MM.1S (cell line): ENCODE data around the gene PRKCB.

Experiments
- DNase-seq: peaks from one replicate; pipeline ENCODE4 v3.0.0-alpha.2; 2015
- H2AFZ ChIP-seq: fragments of 300-600 bp; sonication (generic); 2 replicates; pipeline ENCODE4 v1.6.0; 2016; ENCODE audit warnings: antibody characterized with exemption, low read length
- H3F3A ChIP-seq: fragments of 300-600 bp; sonication (generic); 2 replicates; pipeline ENCODE4 v1.6.1; 2016; ENCODE audit warnings: mild to moderate bottlenecking, antibody characterized with exemption, low read length, moderate library complexity, mixed read lengths; ENCODE audit not compliant: insufficient read depth
- H3K27ac ChIP-seq: fragments of 300-600 bp; sonication (generic); 2 replicates; pipeline ENCODE4 v1.5.1; 2016; ENCODE audit warnings: mild to moderate bottlenecking, low read length
- H3K27me3 ChIP-seq: fragments of 300-600 bp; sonication (generic); replicated peaks from 2 replicates; pipeline ENCODE4 v1.6.0; 2016; ENCODE audit warnings: low read length; ENCODE audit not compliant: insufficient read depth
- H3K36me3 ChIP-seq: fragments of 300-600 bp; sonication (generic); replicated peaks from 2 replicates; pipeline ENCODE4 v1.6.1; 2016; ENCODE audit warnings: mild to moderate bottlenecking, low read length, mixed read lengths; ENCODE audit not compliant: insufficient read depth
- H3K4me1 ChIP-seq: fragments of 300-600 bp; sonication (generic); 2 replicates; pipeline ENCODE4 v1.6.1; 2016; ENCODE audit warnings: low read length, mixed read lengths
- H3K4me2 ChIP-seq: fragments of 300-600 bp; sonication (generic); 2 replicates; pipeline ENCODE4 v1.6.0; 2016; ENCODE audit warnings: low read depth, low read length
- H3K4me3 ChIP-seq: fragments of 300-600 bp; sonication (generic); 2 replicates; pipeline ENCODE4 v1.5.1; 2016; ENCODE audit warnings: low read length, mixed read lengths
- H3K79me2 ChIP-seq: fragments of 300-600 bp; sonication (generic); 2 replicates; pipeline ENCODE4 v1.6.1; 2016; ENCODE audit warnings: mixed run types, low read length, mixed read lengths
- H3K9ac ChIP-seq: fragments of 300-600 bp; sonication (generic); 2 replicates; pipeline ENCODE4 v1.6.1; 2016; ENCODE audit warnings: low read length, mixed read lengths
- H3K9me2 ChIP-seq: fragments of 300-600 bp; sonication (generic); replicated peaks from 2 replicates; pipeline ENCODE4 v1.6.1; 2016; ENCODE audit warnings: mild to moderate bottlenecking, low read length, mixed read lengths; ENCODE audit not compliant: insufficient read depth
- H3K9me3 ChIP-seq: fragments of 300-600 bp; sonication (generic); replicated peaks from 2 replicates; pipeline ENCODE4 v1.6.1; 2016; ENCODE audit warnings: mild to moderate bottlenecking, low read length, mixed read lengths; ENCODE audit not compliant: insufficient read depth
- H4K20me1 ChIP-seq: fragments of 300-600 bp; sonication (generic); 2 replicates; pipeline ENCODE4 v1.6.1; 2016; ENCODE audit warnings: mild to moderate bottlenecking, low read length, moderate library complexity, mixed read lengths; ENCODE audit not compliant: insufficient read depth
- CTCF ChIP-seq: fragments of 300-600 bp; sonication (generic); IDR thresholded peaks from 2 replicates; pipeline ENCODE4 v1.5.1; 2016; ENCODE audit warnings: antibody characterized with exemption, low read length, mixed read lengths
- EZH2 ChIP-seq: fragments of 300-600 bp; sonication (generic); optimal IDR thresholded peaks from 2 replicates; pipeline ENCODE3; 2017; ENCODE audit warnings: low read depth, mild to moderate bottlenecking, antibody characterized with exemption, low read length, mixed read lengths
- EZH2phosphoT487 ChIP-seq: fragments of 300-600 bp; sonication (generic); IDR thresholded peaks from 2 replicates; pipeline ENCODE4 v1.6.1; 2018; ENCODE audit warnings: antibody characterized with exemption, low read length

Gene PRKCB

GRCh38 chr16:23917621-23918020 is 81.8 kb downstream of the PRKCB start:
- H3K4me1 ChIP-seq = no peaks in the 10 kb centered on the region
- no peaks in the 10 kb centered on the region for H3K27me3 ChIP-seq
- no peaks in the 10 kb centered on the region for H3K36me3 ChIP-seq
- no peak overlapping the region for H3K27ac ChIP-seq
- no peaks in the 10 kb centered on the region for H3F3A ChIP-seq
- H3K79me2 ChIP-seq = no peaks in the 10 kb centered on the region
- no peak overlapping the region for H3K9ac ChIP-seq
- TF ChIP-seq CTCF = no peak
- TF ChIP-seq EZH2 = no peak
- TF ChIP-seq EZH2phosphoT487 = no peak
- H3K4me3 ChIP-seq = no peak overlapping the region
- H3K4me2 ChIP-seq = no peak overlapping the region
- no peaks in the 10 kb centered on the region for H3K9me2 ChIP-seq
- DNase-seq = no peak
- H2AFZ ChIP-seq = no peak overlapping the region
- no peaks in the 10 kb centered on the region for H3K9me3 ChIP-seq
- H4K20me1 ChIP-seq = no peaks in the 10 kb centered on the region

- no peaks in the 10 kb centered on the region for H4K20me1 ChIP-seq
- H3K36me3 ChIP-seq = no peaks in the 10 kb centered on the region
- no peaks in the 10 kb centered on the region for H3K4me1 ChIP-seq
- no peaks in the 10 kb centered on the region for H3K79me2 ChIP-seq
- no peaks in the 10 kb centered on the region for H3K27me3 ChIP-seq
- TF ChIP-seq CTCF (no peak), EZH2phosphoT487 (no peak), EZH2 (no peak)
- H3K9me3 ChIP-seq = no peaks in the 10 kb centered on the region
- no peak overlapping the region for H3K4me3 ChIP-seq
- H3F3A ChIP-seq = no peaks in the 10 kb centered on the region
- H3K9ac ChIP-seq = no peak overlapping the region
- no peak overlapping the region for H3K4me2 ChIP-seq
- no peak for DNase-seq
- no peak overlapping the region for H2AFZ ChIP-seq
- H3K9me2 ChIP-seq = no peaks in the 10 kb centered on the region
- H3K27ac ChIP-seq = no peak overlapping the region
These were observed 84.7 kb downstream of the PRKCB start for GRCh38 chr16:23920446-23920845.

GRCh38 chr16:23920899-23921298 is 85.1 kb downstream of the PRKCB start:
- Histone ChIP-seq H4K20me1 (no peaks in the 10 kb centered on the region), H3F3A (no peaks in the 10 kb centered on the region), H3K9me2 (no peaks in the 10 kb centered on the region), H3K4me3 (no peak overlapping the region), H3K27me3 (no peaks in the 10 kb centered on the region), H3K36me3 (no peaks in the 10 kb centered on the region), H3K27ac (no peak overlapping the region), H3K4me2 (no peak overlapping the region), H3K79me2 (no peaks in the 10 kb centered on the region), H3K9ac (no peak overlapping the region), H2AFZ (no peak overlapping the region), H3K9me3 (no peaks in the 10 kb centered on the region), H3K4me1 (no peaks in the 10 kb centered on the region)
- TF ChIP-seq EZH2phosphoT487 (no peak), CTCF (no peak), EZH2 (no peak)
- no peak for DNase-seq
